Activated naive CD8-positive, alpha-beta T cell treated with anti-CD3 and anti-CD28 coated beads for 36 hours (primary cell): ENCODE measurements around the gene PSG6. TPM values are rescaled to one million over a fixed set of nuclear protein-coding genes. Genes with fewer than 3 reads are reported as not detected.
"Not testable (repeated sequence)": the region's sequence is repeated elsewhere in the genome, so short reads cannot be mapped to it uniquely, and the experiment has no call there.

ENCODE experiments used
- DNase-seq: peaks from one replicate; pipeline ENCODE4 v3.0.0; 2021
- H3K27ac Mint-ChIP-seq: one replicate; pipeline ENCODE4 v1.8.0; 2022; ENCODE audit warnings: mild to moderate bottlenecking, moderate library complexity, mixed read lengths
- H3K27me3 Mint-ChIP-seq: one replicate; pipeline ENCODE4 v1.8.0; 2022; ENCODE audit warnings: mild to moderate bottlenecking, mixed read lengths
- H3K36me3 Mint-ChIP-seq: one replicate; pipeline ENCODE4 v1.8.0; 2021; ENCODE audit warnings: mild to moderate bottlenecking, mixed read lengths
- H3K4me1 Mint-ChIP-seq: one replicate; pipeline ENCODE4 v1.8.0; 2021; ENCODE audit warnings: mixed read lengths
- H3K4me3 Mint-ChIP-seq: one replicate; pipeline ENCODE4 v1.8.0; 2022; ENCODE audit warnings: mild to moderate bottlenecking, moderate library complexity, mixed read lengths
- H3K9me3 Mint-ChIP-seq: one replicate; pipeline ENCODE4 v1.8.0; 2022; ENCODE audit warnings: mixed read lengths
- total RNA-seq, 2 experiments: library from RNA; stranded (reverse); gene quantifications; one replicate each; pipeline ENCODE4 v1.2.3, GENCODE V29; 2021

The PSG6 gene
- total RNA-seq, 2 experiments from 2014 or later, result not detected

DNA sequence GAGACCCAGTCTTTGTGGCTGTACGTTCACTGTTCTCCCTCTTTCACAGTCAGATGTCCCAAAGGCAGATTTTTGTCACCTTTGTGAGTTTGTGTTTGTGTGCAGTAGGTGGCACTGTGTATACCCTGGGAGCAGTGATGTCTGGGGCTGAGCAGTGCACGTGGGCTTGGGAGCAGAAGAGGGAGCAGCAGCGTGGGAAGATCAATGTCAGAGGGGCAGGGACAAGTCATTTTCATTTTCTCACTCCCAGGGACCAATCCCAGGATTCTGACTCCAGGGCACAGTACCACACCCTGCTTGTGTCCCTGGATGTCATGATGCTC lies 2.0 kb upstream of the PSG6 start:
- H3K4me3 Mint-ChIP-seq, result no peak overlapping the region
- no peaks in the 10 kb centered on the region for H3K4me1 Mint-ChIP-seq
- no peak for DNase-seq
- H3K36me3 Mint-ChIP-seq, result no peaks in the 10 kb centered on the region
- H3K27ac Mint-ChIP-seq, result no peak overlapping the region
- peaks cover 12% of the 10 kb centered on the region for H3K27me3 Mint-ChIP-seq
- no peaks in the 10 kb centered on the region for H3K9me3 Mint-ChIP-seq

DNA sequence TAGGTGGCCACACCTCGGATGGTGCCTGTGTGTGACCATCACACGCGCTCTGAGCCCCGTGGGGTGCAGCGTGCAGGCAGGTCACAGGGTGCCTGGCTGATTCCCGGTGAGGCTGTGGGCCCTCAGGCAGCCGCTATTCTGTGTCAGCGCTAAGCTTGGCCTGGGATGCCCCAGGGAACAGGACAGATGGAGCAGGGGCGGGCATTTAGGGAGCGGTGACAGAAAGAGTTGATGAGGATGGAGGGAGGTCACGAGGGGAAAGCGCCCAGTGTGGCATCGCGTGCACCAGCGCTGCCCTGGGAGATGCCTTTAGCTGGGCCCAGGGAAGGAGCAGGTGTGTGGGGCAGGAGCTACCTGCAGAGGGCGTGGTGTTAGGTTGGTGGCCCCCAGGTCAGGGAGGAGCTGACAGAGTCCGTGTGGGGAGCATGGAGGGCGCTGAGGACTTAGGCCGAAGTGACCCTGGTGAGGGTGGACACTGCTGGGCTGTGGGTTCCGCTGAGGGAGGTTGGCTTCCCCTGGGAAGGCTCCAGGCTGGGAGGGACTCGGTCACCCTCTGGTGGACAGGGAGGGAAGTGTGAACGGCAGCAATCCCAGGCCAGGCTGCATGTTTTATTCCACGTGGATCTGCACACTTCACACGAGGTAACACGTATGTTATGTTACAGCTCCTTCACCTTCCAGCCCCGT lies 1.5 kb upstream of the PSG6 start:
- not testable (repeated sequence) for H3K4me3 Mint-ChIP-seq, DNase-seq, H3K9me3 Mint-ChIP-seq, H3K4me1 Mint-ChIP-seq, H3K36me3 Mint-ChIP-seq, H3K27ac Mint-ChIP-seq
- H3K27me3 Mint-ChIP-seq, result peaks cover 12% of the 10 kb centered on the region

DNA sequence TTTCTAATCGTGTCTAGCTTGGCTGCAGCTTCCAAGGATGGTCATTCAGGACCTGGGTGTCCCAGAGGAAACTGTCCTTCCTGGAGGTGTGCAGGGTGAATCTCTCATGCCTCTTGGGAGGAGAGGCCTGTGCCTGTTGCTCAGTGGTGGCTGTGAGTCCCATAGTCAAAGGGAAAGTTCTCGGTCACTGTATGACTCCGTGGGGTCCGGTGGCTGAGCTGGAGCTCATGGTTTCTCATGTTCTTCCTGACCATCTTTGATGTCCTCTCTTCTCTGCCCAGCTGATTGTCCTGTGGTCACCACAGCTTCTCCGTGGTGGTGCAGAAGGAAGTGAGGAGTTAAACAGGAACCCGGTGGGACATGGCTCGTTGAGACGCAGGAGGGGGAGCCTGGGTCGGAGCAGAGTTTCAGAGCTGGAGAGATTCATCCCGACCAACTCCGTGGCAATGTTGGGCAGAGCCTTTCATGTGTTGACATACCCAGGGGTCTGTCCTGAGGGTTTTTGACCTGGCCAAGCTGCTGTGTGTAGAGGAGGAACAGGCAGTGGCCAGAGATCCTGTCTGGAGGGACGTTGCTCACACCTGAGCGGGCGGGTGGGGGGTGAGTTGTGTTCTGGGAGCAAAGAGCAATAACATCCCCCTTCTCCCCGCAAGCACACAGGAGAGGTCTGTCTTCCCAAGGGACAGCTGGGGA lies 829 bp upstream of the PSG6 start:
- not testable (repeated sequence) for H3K4me1 Mint-ChIP-seq

DNA sequence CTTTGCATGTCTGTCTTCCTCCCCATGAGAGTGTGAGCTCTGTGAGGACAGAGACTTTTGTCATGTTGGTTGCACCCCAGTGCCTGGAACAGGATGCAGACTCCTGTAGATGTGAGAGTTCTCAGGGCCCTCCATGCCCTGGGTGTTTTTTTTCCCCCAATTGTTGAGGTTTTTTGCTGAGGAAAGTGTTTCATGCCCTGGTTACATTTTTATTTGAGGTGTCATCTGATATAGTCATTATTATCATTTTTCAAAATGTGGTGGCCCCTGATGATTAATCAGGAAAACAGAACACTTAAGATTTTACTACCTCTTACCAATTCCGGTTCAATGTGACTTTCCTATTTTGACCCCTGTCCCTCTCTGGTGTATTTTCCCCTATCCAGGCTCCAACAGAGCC lies 763 bp downstream of the PSG6 start:
- not testable (repeated sequence) for H3K4me3 Mint-ChIP-seq, DNase-seq, H3K36me3 Mint-ChIP-seq, H3K4me1 Mint-ChIP-seq, H3K27ac Mint-ChIP-seq, H3K9me3 Mint-ChIP-seq, H3K27me3 Mint-ChIP-seq

More for the DNA sequence above, 829 bp upstream of the PSG6 start:
- H3K36me3 Mint-ChIP-seq, H3K4me3 Mint-ChIP-seq, H3K9me3 Mint-ChIP-seq, DNase-seq, H3K27ac Mint-ChIP-seq: not testable (repeated sequence)
- peaks cover 11% of the 10 kb centered on the region for H3K27me3 Mint-ChIP-seq

DNA sequence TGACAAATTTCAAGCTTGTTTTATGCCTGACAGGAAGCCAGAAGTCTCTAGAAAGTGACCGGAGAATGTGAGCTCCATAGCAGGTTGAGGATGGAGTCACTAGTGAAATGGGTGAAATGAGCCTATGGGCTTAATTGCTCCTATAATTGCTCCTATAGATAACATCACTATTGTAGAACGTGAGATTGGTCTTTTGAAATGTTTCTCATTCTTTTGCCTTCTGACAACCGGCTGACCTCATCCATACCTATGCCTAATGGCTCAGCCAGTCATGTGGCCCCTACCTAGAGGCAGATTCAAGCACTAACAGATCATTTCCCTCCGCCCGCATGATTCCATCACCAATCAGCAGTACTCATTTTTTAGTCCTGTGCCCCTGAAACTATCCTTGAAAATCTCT lies 4.2 kb downstream of the PSG6 start:
- DNase-seq, result not testable (repeated sequence)

DNA sequence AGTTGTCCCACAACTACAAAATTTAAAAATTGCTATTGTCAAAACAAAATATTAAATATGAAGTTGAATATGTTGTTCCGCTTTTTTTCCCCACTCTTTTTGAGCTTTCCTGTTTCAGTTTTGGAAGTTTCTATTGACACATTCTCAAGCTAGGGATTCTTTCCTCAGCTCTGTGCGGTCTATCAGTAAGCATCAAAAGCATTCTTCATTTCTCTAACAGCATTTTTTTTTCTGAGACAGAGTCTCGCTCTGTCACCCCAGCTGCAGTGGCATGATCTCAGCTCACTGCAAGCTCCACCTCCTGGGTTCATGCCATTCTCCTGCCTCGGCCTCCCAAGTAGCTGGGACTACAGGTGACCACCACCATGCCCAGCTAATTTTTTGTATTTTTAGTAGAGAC lies 4.8 kb downstream of the PSG6 start:
- H3K4me1 Mint-ChIP-seq, DNase-seq, H3K27me3 Mint-ChIP-seq, H3K36me3 Mint-ChIP-seq, H3K9me3 Mint-ChIP-seq, H3K27ac Mint-ChIP-seq, H3K4me3 Mint-ChIP-seq: not testable (repeated sequence)

More for the DNA sequence above, 4.2 kb downstream of the PSG6 start:
- H3K27ac Mint-ChIP-seq, H3K4me3 Mint-ChIP-seq, H3K36me3 Mint-ChIP-seq, H3K4me1 Mint-ChIP-seq, H3K9me3 Mint-ChIP-seq: not testable (repeated sequence)
- H3K27me3 Mint-ChIP-seq, result peaks cover 11% of the 10 kb centered on the region

DNA sequence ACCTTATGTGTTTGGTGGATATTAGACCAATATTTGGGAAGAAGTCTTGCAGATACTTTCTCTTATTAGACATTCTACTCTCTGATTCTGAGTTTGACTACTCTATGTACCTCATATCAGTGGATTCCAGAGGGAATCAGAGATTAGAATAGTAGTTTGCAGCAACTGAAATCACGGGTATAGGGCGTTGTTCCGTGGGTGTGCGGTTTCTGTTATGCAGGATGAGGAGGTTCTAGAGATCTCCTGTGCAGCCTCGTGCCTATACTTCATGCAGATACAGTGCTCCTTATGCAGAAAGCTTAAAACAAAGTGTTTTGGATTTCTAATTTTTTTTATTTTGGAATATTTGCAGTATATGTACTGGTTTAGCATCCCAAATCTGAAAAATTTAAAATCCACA lies 6.0 kb downstream of the PSG6 start:
- H3K9me3 Mint-ChIP-seq, H3K36me3 Mint-ChIP-seq, H3K4me1 Mint-ChIP-seq, H3K27me3 Mint-ChIP-seq, H3K4me3 Mint-ChIP-seq, DNase-seq, H3K27ac Mint-ChIP-seq: not testable (repeated sequence)

DNA sequence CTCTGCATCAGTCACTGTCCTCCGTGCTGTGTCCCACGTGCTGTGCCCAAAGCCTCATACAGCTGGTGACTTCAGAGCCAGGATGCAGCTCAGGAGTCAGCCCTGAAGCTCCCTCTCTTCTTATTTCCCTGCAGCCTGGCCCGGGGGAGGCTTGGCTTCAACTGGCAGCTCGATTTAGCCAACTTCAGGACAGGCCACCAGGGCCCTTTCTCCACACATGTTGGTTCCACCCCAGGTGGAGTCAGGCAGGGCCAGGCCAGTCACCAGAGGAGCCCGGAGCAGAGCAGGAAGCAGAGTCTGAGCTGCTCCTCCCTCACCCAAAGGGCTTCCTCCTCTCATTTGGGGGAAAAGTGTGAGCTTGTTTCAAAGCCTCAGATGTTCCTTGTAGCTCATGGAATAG lies 11.5 kb downstream of the PSG6 start:
- H3K4me3 Mint-ChIP-seq, DNase-seq, H3K27ac Mint-ChIP-seq, H3K9me3 Mint-ChIP-seq, H3K36me3 Mint-ChIP-seq, H3K4me1 Mint-ChIP-seq: not testable (repeated sequence)
- H3K27me3 Mint-ChIP-seq, result peaks cover 24% of the 10 kb centered on the region

DNA sequence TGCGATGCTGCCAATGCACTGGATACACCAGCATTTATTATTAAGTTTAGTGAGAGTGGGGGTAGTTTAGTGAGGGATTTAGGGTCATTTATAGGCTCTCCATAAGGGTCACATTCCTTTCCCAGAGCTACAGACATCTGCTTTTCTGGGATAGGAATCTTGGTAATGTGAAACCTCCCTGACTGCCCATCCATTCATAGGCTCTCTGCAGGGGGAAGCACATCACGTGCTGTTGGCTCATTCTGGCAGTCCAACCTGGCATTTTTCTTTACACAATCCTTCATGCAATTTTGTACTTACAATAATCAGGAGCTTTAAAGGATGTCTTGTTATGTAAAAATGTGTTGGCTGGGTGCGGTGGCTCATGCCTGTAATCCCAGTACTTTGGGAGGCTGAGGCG lies 17.1 kb downstream of the PSG6 start:
- not testable (repeated sequence) for H3K4me1 Mint-ChIP-seq, H3K4me3 Mint-ChIP-seq, H3K9me3 Mint-ChIP-seq, DNase-seq, H3K27ac Mint-ChIP-seq, H3K36me3 Mint-ChIP-seq
- peaks cover 43% of the 10 kb centered on the region for H3K27me3 Mint-ChIP-seq

DNA sequence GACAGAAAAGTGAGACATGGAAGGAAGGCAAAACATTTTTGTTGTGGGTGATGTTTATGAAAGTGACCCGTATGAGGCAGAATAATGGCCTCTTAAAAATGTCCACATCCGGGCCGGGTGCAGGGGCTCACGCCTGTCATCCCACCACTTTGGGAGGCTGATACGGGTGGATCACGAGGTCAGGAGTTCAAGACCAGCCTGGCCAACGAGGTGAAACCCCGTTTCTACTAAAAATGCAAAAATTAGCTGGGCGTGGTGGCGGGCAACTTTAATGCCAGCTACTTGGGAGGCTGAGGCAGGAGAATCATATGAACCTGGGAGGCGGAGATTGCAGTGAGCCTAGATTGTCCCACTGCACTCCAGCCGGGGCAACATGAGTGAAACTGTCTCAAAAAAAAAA lies 18.0 kb downstream of the PSG6 start:
- H3K27ac Mint-ChIP-seq, H3K9me3 Mint-ChIP-seq, H3K4me1 Mint-ChIP-seq, H3K36me3 Mint-ChIP-seq, DNase-seq, H3K4me3 Mint-ChIP-seq: not testable (repeated sequence)
- peaks cover 43% of the 10 kb centered on the region for H3K27me3 Mint-ChIP-seq

DNA sequence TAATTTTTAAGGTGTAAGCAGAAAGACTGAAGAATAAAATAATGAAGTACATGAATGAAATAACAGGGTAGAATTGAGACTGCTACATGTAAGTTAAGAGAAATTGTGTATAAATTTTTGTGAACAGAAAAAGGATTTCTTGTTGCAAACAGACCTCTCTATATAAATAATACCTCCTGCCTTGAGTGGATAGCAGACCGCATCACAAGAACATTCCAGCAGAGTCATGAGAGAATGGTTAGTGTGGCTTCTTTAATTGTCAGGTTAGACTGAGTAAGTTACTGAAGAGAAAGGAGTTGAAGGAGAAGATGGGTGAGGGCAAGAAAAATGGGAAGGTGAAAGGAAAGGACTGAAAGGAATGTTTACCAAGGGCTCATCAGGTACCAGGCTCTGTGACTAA lies 18.6 kb downstream of the PSG6 start:
- not testable (repeated sequence) for H3K36me3 Mint-ChIP-seq, H3K27ac Mint-ChIP-seq, H3K9me3 Mint-ChIP-seq

DNA sequence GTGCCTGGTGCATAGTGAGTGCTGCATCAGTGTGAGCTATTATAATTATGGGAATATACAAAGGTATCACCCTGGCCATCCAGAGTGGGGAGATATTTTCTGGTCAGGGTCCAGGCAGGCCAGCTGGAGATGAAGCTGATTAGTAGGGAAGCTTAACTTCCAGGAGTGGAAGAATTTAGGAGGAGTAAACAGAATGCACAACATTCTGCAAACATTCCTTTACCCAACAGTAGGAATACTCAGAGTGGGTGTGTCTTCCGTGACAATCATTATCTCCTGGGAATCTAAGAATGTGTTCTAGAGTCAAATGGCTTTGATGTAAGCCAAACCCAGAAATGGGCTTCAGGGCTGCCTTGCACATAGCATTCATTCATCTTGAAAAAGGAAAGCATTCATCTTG lies 19.0 kb downstream of the PSG6 start:
- H3K4me1 Mint-ChIP-seq, H3K4me3 Mint-ChIP-seq, H3K36me3 Mint-ChIP-seq, DNase-seq, H3K27ac Mint-ChIP-seq, H3K9me3 Mint-ChIP-seq: not testable (repeated sequence)
- peaks cover 43% of the 10 kb centered on the region for H3K27me3 Mint-ChIP-seq

More for the DNA sequence above, 18.6 kb downstream of the PSG6 start:
- DNase-seq, H3K4me1 Mint-ChIP-seq, H3K4me3 Mint-ChIP-seq: not testable (repeated sequence)
- peaks cover 43% of the 10 kb centered on the region for H3K27me3 Mint-ChIP-seq

DNA sequence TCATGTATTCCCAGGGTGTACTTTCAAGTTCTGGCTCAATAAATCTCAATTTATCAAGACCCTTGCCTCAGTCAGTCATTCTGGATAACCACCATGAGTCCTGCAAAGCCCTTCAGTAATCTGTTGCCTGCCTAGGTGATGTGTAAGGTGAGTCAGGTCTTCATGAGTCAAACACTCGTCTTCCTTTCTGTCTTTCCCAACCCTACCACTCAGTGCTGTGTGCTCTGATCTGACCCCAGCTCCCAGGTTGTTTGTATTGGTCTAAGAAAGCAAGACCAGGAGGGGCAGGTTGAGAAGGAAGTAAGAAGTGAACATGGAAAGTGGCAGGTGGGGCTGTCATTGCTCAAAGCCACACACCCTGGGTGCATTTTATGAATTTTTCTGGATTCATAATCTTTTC lies 20.0 kb downstream of the PSG6 start:
- not testable (repeated sequence) for DNase-seq, H3K9me3 Mint-ChIP-seq, H3K36me3 Mint-ChIP-seq, H3K4me1 Mint-ChIP-seq, H3K4me3 Mint-ChIP-seq, H3K27ac Mint-ChIP-seq
- peaks cover 34% of the 10 kb centered on the region for H3K27me3 Mint-ChIP-seq

DNA sequence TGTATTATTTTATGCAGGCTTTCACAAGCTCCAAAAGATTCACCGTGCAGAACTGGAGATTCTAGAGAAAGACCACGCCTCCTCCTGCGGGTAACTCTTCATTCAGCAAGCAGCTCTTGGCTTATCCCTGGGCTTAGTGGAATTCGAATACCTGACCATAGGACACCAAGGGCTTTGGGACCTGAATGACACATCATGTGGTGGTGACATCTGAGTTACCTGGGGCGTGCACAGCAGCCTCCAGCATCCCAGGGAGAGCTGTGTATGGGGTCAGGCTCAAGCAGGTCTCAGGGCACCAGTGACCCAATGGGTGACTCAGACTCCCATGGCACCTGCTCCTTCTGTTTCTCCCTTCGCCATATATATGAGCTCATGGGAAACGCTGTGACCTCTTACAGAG lies 27.2 kb downstream of the PSG6 start:
- not testable (repeated sequence) for DNase-seq, H3K4me3 Mint-ChIP-seq, H3K36me3 Mint-ChIP-seq, H3K9me3 Mint-ChIP-seq, H3K27ac Mint-ChIP-seq, H3K4me1 Mint-ChIP-seq
- H3K27me3 Mint-ChIP-seq, result peaks cover 25% of the 10 kb centered on the region

DNA sequence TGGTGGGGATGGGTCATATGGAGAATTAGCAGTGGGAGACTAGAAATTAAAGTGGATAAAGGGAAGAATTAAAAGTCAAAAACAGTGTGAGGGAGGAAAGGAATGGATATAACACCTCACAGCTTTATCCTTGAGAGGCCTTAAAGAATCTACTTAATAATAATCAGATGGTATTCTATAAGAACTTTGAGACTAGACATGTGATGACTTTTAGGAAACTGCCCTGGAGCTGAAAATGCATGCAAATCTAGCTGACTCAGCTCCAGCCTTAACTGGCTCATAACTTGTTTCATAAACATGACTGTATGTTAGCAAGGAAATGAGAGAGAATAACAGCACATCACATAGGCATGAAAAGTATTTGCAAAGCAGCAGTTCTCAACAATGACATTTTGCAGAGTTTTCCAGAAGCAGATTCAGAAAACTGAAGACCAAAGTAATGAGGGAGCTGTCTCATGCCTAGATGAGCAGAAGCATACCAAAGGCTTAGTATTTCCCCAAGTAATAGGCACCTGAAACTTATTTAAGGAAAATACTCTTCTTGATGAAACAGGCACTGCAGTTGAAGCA lies 29.7 kb downstream of the PSG6 start:
- peaks cover 45% of the 10 kb centered on the region for H3K27me3 Mint-ChIP-seq
- not testable (repeated sequence) for H3K36me3 Mint-ChIP-seq, DNase-seq, H3K9me3 Mint-ChIP-seq, H3K4me1 Mint-ChIP-seq, H3K4me3 Mint-ChIP-seq, H3K27ac Mint-ChIP-seq

DNA sequence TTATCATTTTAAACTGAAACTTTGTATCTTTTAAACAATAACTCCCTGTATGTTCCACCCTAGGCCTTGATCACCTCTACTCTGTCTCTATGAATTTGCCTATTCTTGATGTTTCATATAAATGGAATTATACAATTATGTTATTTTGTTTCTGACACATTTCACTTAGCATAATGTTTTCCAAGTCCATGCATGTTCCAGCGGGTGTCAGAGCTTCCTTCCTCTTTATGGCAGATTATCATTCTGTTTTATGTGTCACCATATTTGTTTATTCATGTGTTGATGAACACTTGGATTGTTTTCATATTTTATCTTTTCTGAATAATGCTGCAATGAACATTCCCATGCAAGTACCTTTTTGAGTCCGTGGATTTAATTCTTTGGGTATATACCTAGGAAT lies 35.0 kb downstream of the PSG6 start:
- H3K4me1 Mint-ChIP-seq, H3K9me3 Mint-ChIP-seq, H3K36me3 Mint-ChIP-seq, H3K4me3 Mint-ChIP-seq, H3K27ac Mint-ChIP-seq, DNase-seq: not testable (repeated sequence)
- peaks cover 64% of the 10 kb centered on the region for H3K27me3 Mint-ChIP-seq
